K562 (cell line): ENCODE measurements around the gene SEC61A1. TPM values are rescaled to one million over a fixed set of nuclear protein-coding genes. Genes with fewer than 3 reads are reported as not detected.

Source experiments
- BMI1 ChIP-seq: fragments of 150-350 bp; IDR thresholded peaks from 2 replicates; pipeline ENCODE4 v1.6.1; 2014; ENCODE audit warnings: low read length
- FOXM1 ChIP-seq, 2 experiments: fragments of 450-650 bp in 1 of 2; sonication (generic) in 1 of 2; formaldehyde crosslinking in 1 of 2; IDR thresholded peaks; 2 replicates each; pipeline versions ENCODE4 v1.6.1 to v1.9.0; 2017 to 2022; ENCODE audit warnings: low read depth in 2 of 2, mild to moderate bottlenecking in 2 of 2, missing genetic modification reagents in 1 of 2, moderate library complexity in 1 of 2
- JUN ChIP-seq, 2 experiments: sonication (generic) in 1 of 2; formaldehyde crosslinking in 1 of 2; IDR thresholded peaks; 2 replicates each; pipeline versions ENCODE4 v1.6.1 to v1.8.0; 2012 to 2022; ENCODE audit warnings: borderline replicate concordance in 2 of 2, mild to moderate bottlenecking in 2 of 2, improper control_type of control experiment in 1 of 2, low read depth in 1 of 2, low read length in 1 of 2, missing genetic modification reagents in 1 of 2
- KAT8 ChIP-seq: fragments of 450-650 bp; IDR thresholded peaks from 2 replicates; pipeline ENCODE4 v1.6.1; 2016; ENCODE audit warnings: low read depth, mild to moderate bottlenecking
- POLR2H ChIP-seq: IDR thresholded peaks from 2 replicates; pipeline ENCODE4 v1.6.1; 2016; ENCODE audit warnings: missing genetic modification characterization, low read depth, mild to moderate bottlenecking, control low read depth, missing compliant biosample characterization, moderate library complexity
- PYGO2 ChIP-seq: fragments of 450-650 bp; IDR thresholded peaks from 2 replicates; pipeline ENCODE4 v1.6.1; 2016; ENCODE audit warnings: mild to moderate bottlenecking, missing genetic modification characterization, moderate library complexity, missing compliant biosample characterization
- RBM14 ChIP-seq: fragments of 200-400 bp; formaldehyde crosslinking; IDR thresholded peaks from 2 replicates; pipeline ENCODE4 v1.6.1; 2018; ENCODE audit warnings: low read depth, mild to moderate bottlenecking, low read length, moderate library complexity, borderline replicate concordance; ENCODE audit not compliant: insufficient read depth
- RBM17 ChIP-seq: fragments of 200-400 bp; formaldehyde crosslinking; IDR thresholded peaks from 2 replicates; pipeline ENCODE4 v1.6.1; 2017; ENCODE audit warnings: low read depth, mild to moderate bottlenecking, low read length, borderline replicate concordance
- RBM39 ChIP-seq: fragments of 200-400 bp; formaldehyde crosslinking; optimal IDR thresholded peaks from 2 replicates; pipeline ENCODE3; 2018; ENCODE audit warnings: low read depth, low read length
- RNF219 ChIP-seq: fragments of 250-450 bp; sonication (Bioruptor Pico); IDR thresholded peaks from 2 replicates; pipeline ENCODE4 v1.5.0; 2022; ENCODE audit warnings: mild to moderate bottlenecking
- SIX5 ChIP-seq, 2 experiments: IDR thresholded peaks; 2 replicates each; pipeline ENCODE4 v1.6.1; 2011; ENCODE audit warnings: low read length in 2 of 2, borderline replicate concordance in 1 of 2, low read depth in 1 of 2, mild to moderate bottlenecking in 1 of 2, moderate library complexity in 1 of 2; ENCODE audit not compliant: insufficient read depth in 1 of 2
- SMC3 ChIP-seq: conservative IDR thresholded peaks from 2 replicates; pipeline ENCODE4 v1.6.1; 2011; ENCODE audit warnings: low read depth, low read length, improper control_type of control experiment; ENCODE audit not compliant: insufficient read depth
- SP1 ChIP-seq: sonication (generic); formaldehyde crosslinking; IDR thresholded peaks from 2 replicates; pipeline ENCODE4 v1.8.1; 2022; ENCODE audit warnings: mild to moderate bottlenecking, missing genetic modification reagents
- ZNF584 ChIP-seq: fragments of 200-800 bp; sonication (Bioruptor generic); IDR thresholded peaks from 2 replicates; pipeline ENCODE4 v1.6.1; 2016; ENCODE audit warnings: low read depth, mild to moderate bottlenecking, missing genetic modification characterization, missing compliant biosample characterization
- ZNF586 ChIP-seq: fragments of 450-650 bp; formaldehyde crosslinking; conservative IDR thresholded peaks from 2 replicates; pipeline ENCODE4 v1.4.0; 2020; ENCODE audit warnings: mild to moderate bottlenecking, moderate library complexity
- polyA plus RNA-seq, 8 experiments: library from polyadenylated mRNA; depleted of rRNA in 4 of 8; stranded (reverse) in 5 of 8; unstranded in 3 of 8; fragments of >200 nt; fragmentation: Nextera tagmentation in 2 of 8; fragmentation: Illumina TruSeq in 1 of 8; extraction: Ambion mirVana in 2 of 8; extraction: Trizol in 1 of 8; gene quantifications; 2 replicates each; pipeline versions ENCODE4 v1.2.1 to v1.2.3, GENCODE V29; 2011 to 2014; ENCODE audit warnings: inconsistent platforms in 1 of 8, missing spikeins in 1 of 8
- total RNA-seq, 7 experiments: library from RNA; depleted of rRNA in 6 of 7; stranded (reverse); fragments of >200 nt in 6 of 7; fragmentation: Illumina TruSeq in 2 of 7; extraction: Trizol in 2 of 7; gene quantifications; 2 replicates each; pipeline versions ENCODE4 v1.2.1 to v1.2.3, GENCODE V29; 2011 to 2021; ENCODE audit warnings: low replicate concordance in 1 of 7
- TF ChIP-seq, protein P1 (sequence below), 2 experiments: IDR thresholded peaks; 2 replicates each; pipeline ENCODE4 v1.6.1; 2011; ENCODE audit warnings: borderline replicate concordance in 1 of 2, control low read depth in 1 of 2, low read depth in 1 of 2, low read length in 1 of 2, mild to moderate bottlenecking in 1 of 2, mixed read lengths in 1 of 2, moderate library complexity in 1 of 2; ENCODE audit not compliant: insufficient read depth in 1 of 2, insufficient read length in 1 of 2, poor library complexity in 1 of 2, severe bottlenecking in 1 of 2; ENCODE audit errors: extremely low read depth in 1 of 2
- TF ChIP-seq, protein P2 (sequence below): fragments of 200-800 bp; sonication (Bioruptor generic); IDR thresholded peaks from 2 replicates; pipeline ENCODE4 v1.6.1; 2016; ENCODE audit warnings: missing genetic modification characterization, missing compliant biosample characterization

Gene SEC61A1
- total and polyA plus RNA-seq, 9 of the 15 experiments (the other 6 are each of a cell fraction or from before 2014, with no cell fraction given) = 1.9 to 140 (median 79.1) TPM

DNA sequence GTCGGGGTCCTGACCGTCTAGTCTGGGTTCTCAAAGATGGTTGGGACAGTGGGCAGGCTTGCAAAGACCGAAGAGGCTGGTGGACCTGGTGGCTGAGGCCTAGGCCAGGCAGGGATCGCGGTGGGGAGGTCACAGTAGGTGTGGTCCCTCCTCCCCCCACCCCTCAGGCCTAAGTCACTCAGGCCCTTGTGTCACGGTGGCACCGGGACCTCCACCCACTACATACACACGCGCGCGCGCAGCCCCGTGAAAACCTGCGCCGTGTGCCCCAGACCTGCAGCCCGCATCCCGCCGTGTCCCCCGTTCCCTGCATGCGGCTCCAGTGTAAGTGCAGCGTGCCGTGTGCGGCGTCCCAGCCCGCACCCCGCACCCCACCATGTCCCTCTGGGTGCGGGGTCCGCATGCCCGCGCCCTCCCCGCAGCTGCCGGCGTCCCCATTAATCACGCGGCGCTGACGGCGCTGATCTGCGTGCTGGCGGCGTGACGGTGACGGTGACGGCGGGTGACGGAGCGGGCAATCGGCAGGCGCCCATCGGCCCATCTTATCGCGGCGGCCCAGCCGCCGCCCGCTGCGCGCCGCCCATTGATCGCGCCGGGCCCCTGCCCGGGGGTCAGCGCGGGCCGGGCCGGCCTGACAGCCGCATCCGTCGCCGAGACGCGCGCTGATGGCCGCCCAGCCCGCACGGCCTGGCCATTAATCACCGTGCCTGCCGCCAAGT lies 24.4 kb downstream of the SEC61A1 start (continued):
- no peak for TF ChIP-seq RNF219
- TF ChIP-seq, protein P1, sequence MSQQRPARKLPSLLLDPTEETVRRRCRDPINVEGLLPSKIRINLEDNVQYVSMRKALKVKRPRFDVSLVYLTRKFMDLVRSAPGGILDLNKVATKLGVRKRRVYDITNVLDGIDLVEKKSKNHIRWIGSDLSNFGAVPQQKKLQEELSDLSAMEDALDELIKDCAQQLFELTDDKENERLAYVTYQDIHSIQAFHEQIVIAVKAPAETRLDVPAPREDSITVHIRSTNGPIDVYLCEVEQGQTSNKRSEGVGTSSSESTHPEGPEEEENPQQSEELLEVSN (IDR thresholded peaks at IDR 0.05; ENCODE audit: borderline replicate concordance in 1 of 2, extremely low read depth in 1 of 2, insufficient read depth in 1 of 2, insufficient read length in 1 of 2, low read depth in 1 of 2, low read length in 1 of 2, poor library complexity in 1 of 2, severe bottlenecking in 1 of 2) = peak; percentile 42 to 71
- TF ChIP-seq SMC3 = no peak
- no peak for TF ChIP-seq SIX5 (IDR thresholded peaks at IDR 0.05; ENCODE audit: borderline replicate concordance in 1 of 2, insufficient read depth in 1 of 2, low read depth in 1 of 2, low read length in 2 of 2)
- no peak for TF ChIP-seq SP1 (CRISPR knock-in tag)
- no peak for TF ChIP-seq POLR2H (tag)
- no peak for TF ChIP-seq RBM17
- no peak; the same call in 1 of the 2 replicates for TF ChIP-seq ZNF584 (CRISPR knock-in tag)
- TF ChIP-seq, protein P2, sequence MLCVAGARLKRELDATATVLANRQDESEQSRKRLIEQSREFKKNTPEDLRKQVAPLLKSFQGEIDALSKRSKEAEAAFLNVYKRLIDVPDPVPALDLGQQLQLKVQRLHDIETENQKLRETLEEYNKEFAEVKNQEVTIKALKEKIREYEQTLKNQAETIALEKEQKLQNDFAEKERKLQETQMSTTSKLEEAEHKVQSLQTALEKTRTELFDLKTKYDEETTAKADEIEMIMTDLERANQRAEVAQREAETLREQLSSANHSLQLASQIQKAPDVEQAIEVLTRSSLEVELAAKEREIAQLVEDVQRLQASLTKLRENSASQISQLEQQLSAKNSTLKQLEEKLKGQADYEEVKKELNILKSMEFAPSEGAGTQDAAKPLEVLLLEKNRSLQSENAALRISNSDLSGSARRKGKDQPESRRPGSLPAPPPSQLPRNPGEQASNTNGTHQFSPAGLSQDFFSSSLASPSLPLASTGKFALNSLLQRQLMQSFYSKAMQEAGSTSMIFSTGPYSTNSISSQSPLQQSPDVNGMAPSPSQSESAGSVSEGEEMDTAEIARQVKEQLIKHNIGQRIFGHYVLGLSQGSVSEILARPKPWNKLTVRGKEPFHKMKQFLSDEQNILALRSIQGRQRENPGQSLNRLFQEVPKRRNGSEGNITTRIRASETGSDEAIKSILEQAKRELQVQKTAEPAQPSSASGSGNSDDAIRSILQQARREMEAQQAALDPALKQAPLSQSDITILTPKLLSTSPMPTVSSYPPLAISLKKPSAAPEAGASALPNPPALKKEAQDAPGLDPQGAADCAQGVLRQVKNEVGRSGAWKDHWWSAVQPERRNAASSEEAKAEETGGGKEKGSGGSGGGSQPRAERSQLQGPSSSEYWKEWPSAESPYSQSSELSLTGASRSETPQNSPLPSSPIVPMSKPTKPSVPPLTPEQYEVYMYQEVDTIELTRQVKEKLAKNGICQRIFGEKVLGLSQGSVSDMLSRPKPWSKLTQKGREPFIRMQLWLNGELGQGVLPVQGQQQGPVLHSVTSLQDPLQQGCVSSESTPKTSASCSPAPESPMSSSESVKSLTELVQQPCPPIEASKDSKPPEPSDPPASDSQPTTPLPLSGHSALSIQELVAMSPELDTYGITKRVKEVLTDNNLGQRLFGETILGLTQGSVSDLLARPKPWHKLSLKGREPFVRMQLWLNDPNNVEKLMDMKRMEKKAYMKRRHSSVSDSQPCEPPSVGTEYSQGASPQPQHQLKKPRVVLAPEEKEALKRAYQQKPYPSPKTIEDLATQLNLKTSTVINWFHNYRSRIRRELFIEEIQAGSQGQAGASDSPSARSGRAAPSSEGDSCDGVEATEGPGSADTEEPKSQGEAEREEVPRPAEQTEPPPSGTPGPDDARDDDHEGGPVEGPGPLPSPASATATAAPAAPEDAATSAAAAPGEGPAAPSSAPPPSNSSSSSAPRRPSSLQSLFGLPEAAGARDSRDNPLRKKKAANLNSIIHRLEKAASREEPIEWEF = peak; percentile 52; the same call in 1 of the 2 replicates
- no peak for TF ChIP-seq PYGO2 (tag)
- no peak for TF ChIP-seq ZNF586 (CRISPR knock-in tag)
- TF ChIP-seq RBM39 = no peak
- peak; percentile 73; the same call in 1 of the 2 replicates for TF ChIP-seq JUN (IDR thresholded peaks at IDR 0.05; ENCODE audit: borderline replicate concordance, low read depth, low read length)
- no peak for TF ChIP-seq JUN (CRISPR knock-in tag; IDR thresholded peaks at IDR 0.05; ENCODE audit: borderline replicate concordance)
- no peak for TF ChIP-seq KAT8
- no peak for TF ChIP-seq FOXM1 (IDR thresholded peaks at IDR 0.05; ENCODE audit: low read depth)
- TF ChIP-seq FOXM1 (CRISPR knock-in tag; IDR thresholded peaks at IDR 0.05; ENCODE audit: low read depth) = peak; percentile 65; the same call in 1 of the 2 replicates
- no peak for TF ChIP-seq BMI1
- TF ChIP-seq RBM14 = no peak
